ENCODE data around the gene SLC29A2.

The SLC29A2 gene, protein sequence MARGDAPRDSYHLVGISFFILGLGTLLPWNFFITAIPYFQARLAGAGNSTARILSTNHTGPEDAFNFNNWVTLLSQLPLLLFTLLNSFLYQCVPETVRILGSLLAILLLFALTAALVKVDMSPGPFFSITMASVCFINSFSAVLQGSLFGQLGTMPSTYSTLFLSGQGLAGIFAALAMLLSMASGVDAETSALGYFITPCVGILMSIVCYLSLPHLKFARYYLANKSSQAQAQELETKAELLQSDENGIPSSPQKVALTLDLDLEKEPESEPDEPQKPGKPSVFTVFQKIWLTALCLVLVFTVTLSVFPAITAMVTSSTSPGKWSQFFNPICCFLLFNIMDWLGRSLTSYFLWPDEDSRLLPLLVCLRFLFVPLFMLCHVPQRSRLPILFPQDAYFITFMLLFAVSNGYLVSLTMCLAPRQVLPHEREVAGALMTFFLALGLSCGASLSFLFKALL

DNA sequence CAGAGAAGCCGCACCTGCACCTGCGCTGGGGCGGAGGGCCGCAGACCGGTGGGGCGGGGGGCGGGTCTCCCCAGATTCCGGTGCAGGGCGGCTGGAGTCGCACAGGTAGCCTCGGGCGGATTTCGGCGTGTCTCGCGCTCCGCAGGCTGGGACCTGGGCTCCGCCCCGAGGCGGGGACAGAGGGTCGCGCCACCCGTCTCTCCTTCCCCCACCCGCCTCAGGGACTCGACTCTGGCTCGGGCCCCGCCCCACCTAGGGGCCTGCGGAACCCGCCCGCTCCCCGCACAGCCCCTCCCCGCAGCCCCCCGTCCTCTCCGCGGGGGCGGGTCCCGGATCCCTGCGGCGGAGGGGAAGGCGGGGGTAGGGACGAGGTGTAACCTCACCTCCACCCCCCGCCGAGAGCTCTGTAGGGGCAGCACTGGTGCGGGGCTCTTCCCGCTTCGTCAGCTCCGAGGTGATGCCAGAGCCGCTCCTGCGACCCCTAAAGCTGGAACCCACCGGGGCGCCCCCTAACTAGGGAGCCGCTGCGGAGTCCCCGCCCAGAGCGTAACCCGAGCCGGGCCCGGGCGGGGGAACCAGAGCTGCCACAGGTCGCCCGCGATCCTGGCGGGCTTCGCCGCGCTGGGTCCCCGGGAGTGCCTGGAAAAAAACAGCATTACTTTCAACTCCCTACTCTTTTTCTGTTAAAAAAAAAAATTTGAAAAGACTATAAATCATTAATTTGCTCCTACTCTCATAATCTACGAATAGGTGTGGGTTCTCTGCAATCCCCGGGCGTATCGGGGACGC is at the start of gene SLC29A2:
SLC29A2 (minus strand) TSS at position 134 of the 789 bp plus-strand sequence. CDS start 169 bp downstream, outside the sequence.
- peaks cover 37% of the 10 kb centered on the region for H3K4me1 ChIP-seq (ENCODE audit: control insufficient read depth, insufficient read depth, low read length)
- peak; percentile 65 for DNase-seq (ENCODE audit: low read depth)
- H3K9me3 ChIP-seq (ENCODE audit: control insufficient read depth, low read length) = no peaks in the 10 kb centered on the region
- H3K4me3 ChIP-seq (ENCODE audit: low read length) = peak within 1 kb of the TSS; percentile 82
- peak within 1 kb of the TSS; percentile 78 for H3K9ac ChIP-seq (ENCODE audit: low read length)
- peaks cover 1% of the 10 kb centered on the region for H3K27me3 ChIP-seq (replicated peaks; ENCODE audit: control insufficient read depth, insufficient read depth, low read length)
- no peaks in the 10 kb centered on the region for H3K36me3 ChIP-seq (ENCODE audit: control insufficient read depth, insufficient read depth, low read length, severe bottlenecking)

GRCh38 chr11:66420671-66421476 is 49.3 kb upstream of the SLC29A2 start, which contains the start of gene NPAS4:
Gene NPAS4, plus strand, starts transcription at chr11:66421035. Its CDS starts 145 bp downstream, at chr11:66421180.
- Histone ChIP-seq H3K36me3 (ENCODE audit: control insufficient read depth, insufficient read depth, low read length, severe bottlenecking) (no peaks in the 10 kb centered on the region), H3K9ac (ENCODE audit: low read length) (no peak within 1 kb of the TSS), H3K9me3 (ENCODE audit: control insufficient read depth, low read length) (no peaks in the 10 kb centered on the region), H3K4me1 (ENCODE audit: control insufficient read depth, insufficient read depth, low read length) (peaks cover 32% of the 10 kb centered on the region), H3K4me3 (ENCODE audit: low read length) (no peak within 1 kb of the TSS), H3K27me3 (replicated peaks; ENCODE audit: control insufficient read depth, insufficient read depth, low read length) (peaks cover 10% of the 10 kb centered on the region)
- no peak for DNase-seq (ENCODE audit: low read depth)

GRCh38 chr11:66419825-66420224 is 48.3 kb upstream of the SLC29A2 start:
- H3K36me3 ChIP-seq (ENCODE audit: control insufficient read depth, insufficient read depth, low read length, severe bottlenecking) = no peaks in the 10 kb centered on the region
- no peak overlapping the region for H3K9ac ChIP-seq (ENCODE audit: low read length)
- H3K4me1 ChIP-seq (ENCODE audit: control insufficient read depth, insufficient read depth, low read length) = peaks cover 32% of the 10 kb centered on the region
- no peak for DNase-seq (ENCODE audit: low read depth)
- no peak overlapping the region for H3K4me3 ChIP-seq (ENCODE audit: low read length)
- H3K9me3 ChIP-seq (ENCODE audit: control insufficient read depth, low read length) = no peaks in the 10 kb centered on the region
- peaks cover 10% of the 10 kb centered on the region for H3K27me3 ChIP-seq (replicated peaks; ENCODE audit: control insufficient read depth, insufficient read depth, low read length)

GRCh38 chr11:66418986-66419308 is 47.4 kb upstream of the SLC29A2 start:
- Histone ChIP-seq H3K4me3 (ENCODE audit: low read length) (no peak overlapping the region), H3K4me1 (ENCODE audit: control insufficient read depth, insufficient read depth, low read length) (peaks cover 39% of the 10 kb centered on the region), H3K36me3 (ENCODE audit: control insufficient read depth, insufficient read depth, low read length, severe bottlenecking) (no peaks in the 10 kb centered on the region), H3K9ac (ENCODE audit: low read length) (no peak overlapping the region), H3K27me3 (replicated peaks; ENCODE audit: control insufficient read depth, insufficient read depth, low read length) (peaks cover 10% of the 10 kb centered on the region), H3K9me3 (ENCODE audit: control insufficient read depth, low read length) (no peaks in the 10 kb centered on the region)
- no peak for DNase-seq (ENCODE audit: low read depth)

DNA sequence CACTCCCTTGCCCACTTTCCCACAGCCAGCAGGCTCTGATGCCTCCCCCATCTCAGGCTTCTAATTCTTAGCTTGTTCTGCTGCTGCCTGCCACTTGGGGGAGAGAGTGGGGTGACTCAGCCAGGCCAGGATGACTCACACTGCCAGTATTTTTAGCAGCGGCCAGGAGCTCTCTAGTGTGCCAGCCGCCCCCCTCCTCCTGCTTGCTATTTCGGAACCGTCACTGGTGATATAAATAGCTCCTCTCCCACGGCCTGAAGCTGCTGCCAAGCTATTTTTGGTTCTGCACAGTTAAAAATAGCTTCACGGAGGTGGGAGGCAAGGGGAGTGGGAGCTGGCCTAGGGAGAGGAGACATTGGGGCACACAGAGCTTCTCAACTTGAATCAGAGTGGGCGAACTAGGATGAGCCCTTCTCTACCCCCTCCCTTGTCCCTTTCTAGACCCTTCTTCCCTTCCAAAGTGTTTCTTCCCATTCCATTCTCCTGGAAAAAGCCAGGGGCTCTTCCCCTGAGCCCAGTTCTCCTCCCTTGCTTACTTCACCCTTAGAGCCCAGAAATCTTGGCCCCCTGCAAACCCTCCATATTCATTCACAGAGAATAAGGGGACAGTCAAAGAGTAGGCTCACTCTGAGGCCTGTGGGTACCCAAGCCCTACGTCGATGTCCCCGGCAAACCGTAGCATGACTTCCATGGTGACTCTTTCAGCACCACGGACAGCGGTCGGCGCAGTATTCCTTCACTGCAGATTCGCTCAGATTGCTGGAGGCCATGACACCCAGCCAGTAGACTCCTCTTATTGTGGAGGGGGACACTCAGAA is 46.8 kb upstream of the SLC29A2 start:
- H3K36me3 ChIP-seq (ENCODE audit: control insufficient read depth, insufficient read depth, low read length, severe bottlenecking) = no peaks in the 10 kb centered on the region
- H3K4me3 ChIP-seq (ENCODE audit: low read length) = peak overlapping the region; percentile 55
- no peak overlapping the region for H3K9ac ChIP-seq (ENCODE audit: low read length)
- peak; percentile 96 for DNase-seq (ENCODE audit: low read depth)
- H3K27me3 ChIP-seq (replicated peaks; ENCODE audit: control insufficient read depth, insufficient read depth, low read length) = peaks cover 10% of the 10 kb centered on the region
- H3K4me1 ChIP-seq (ENCODE audit: control insufficient read depth, insufficient read depth, low read length) = peaks cover 40% of the 10 kb centered on the region
- H3K9me3 ChIP-seq (ENCODE audit: control insufficient read depth, low read length) = no peaks in the 10 kb centered on the region

- DNase-seq (ENCODE audit: low read depth) = no peak
- no peaks in the 10 kb centered on the region for H3K9me3 ChIP-seq (ENCODE audit: control insufficient read depth, low read length)
- H3K27me3 ChIP-seq (replicated peaks; ENCODE audit: control insufficient read depth, insufficient read depth, low read length) = peaks cover 10% of the 10 kb centered on the region
- H3K4me1 ChIP-seq (ENCODE audit: control insufficient read depth, insufficient read depth, low read length) = peaks cover 40% of the 10 kb centered on the region
- no peaks in the 10 kb centered on the region for H3K36me3 ChIP-seq (ENCODE audit: control insufficient read depth, insufficient read depth, low read length, severe bottlenecking)
- no peak overlapping the region for H3K4me3 ChIP-seq (ENCODE audit: low read length)
- no peak overlapping the region for H3K9ac ChIP-seq (ENCODE audit: low read length)
Observed at GRCh38 chr11:66417000-66417399, 45.4 kb upstream of the SLC29A2 start.

DNA sequence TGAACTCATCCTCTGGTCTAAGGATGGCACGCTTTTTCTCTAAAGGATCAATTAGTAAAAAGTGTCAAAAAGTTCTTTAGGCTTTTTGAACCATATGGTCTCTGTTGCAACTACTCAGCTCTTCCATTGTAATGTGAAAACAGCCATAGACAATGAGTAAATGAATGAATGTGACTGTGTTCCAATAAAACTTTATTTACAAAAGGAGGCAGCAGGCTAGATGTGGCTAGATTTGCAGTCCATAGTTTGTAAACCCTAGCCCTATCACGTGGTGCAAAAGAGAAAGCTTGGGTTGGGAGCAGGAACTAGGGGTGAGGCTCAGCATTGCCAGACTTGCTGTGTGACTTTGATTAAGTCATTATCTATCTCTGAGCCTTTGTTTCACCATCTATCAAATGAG is 43.9 kb upstream of the SLC29A2 start:
- DNase-seq (ENCODE audit: low read depth) = no peak

DNA sequence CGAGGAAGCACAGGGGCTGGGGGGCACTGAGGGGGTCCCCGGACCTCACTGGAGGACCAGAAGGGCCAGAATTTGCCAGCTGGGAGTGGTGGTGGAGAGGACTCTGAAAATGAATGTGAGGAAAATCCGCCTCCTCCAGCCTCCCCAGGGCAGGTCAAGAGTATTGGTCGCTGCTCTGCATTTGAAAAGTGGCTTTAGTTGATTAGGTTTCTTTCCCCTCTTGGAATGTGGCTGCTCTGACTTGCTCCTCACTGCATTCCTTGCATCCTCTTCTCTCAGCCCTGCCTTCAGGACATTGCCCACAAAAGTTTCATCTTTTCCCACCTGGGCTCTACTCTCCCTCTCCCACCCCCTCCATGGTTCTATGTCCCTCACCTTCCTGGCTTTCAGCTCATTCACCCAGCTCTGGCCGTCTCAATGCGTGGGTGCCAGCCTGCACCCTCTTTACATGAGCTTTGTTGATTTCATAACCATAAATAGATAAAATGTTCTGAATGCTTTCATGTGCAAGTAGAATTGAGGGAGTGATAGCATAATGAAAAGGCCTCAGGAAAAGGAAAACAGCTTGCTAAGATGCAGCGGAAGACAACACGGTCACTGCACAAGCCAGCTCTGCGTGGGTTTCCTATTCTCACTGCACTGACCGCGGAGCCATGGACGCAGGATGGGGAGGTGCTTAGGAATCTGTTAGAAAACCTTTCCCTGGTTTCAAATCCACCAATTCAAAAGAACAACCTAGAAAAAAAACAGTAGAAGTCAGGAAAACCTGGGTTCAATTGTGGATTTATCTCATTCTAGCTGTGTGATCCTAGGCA is 42.8 kb upstream of the SLC29A2 start:
- Histone ChIP-seq H3K36me3 (ENCODE audit: control insufficient read depth, insufficient read depth, low read length, severe bottlenecking) (no peaks in the 10 kb centered on the region), H3K4me1 (ENCODE audit: control insufficient read depth, insufficient read depth, low read length) (peaks cover 33% of the 10 kb centered on the region), H3K4me3 (ENCODE audit: low read length) (no peak overlapping the region), H3K27me3 (replicated peaks; ENCODE audit: control insufficient read depth, insufficient read depth, low read length) (peaks cover 4% of the 10 kb centered on the region), H3K9ac (ENCODE audit: low read length) (no peak overlapping the region), H3K9me3 (ENCODE audit: control insufficient read depth, low read length) (no peaks in the 10 kb centered on the region)
- no peak for DNase-seq (ENCODE audit: low read depth)

More for the DNA sequence above, 43.9 kb upstream of the SLC29A2 start:
- Histone ChIP-seq H3K4me1 (ENCODE audit: control insufficient read depth, insufficient read depth, low read length) (peaks cover 36% of the 10 kb centered on the region), H3K9ac (ENCODE audit: low read length) (no peak overlapping the region), H3K27me3 (replicated peaks; ENCODE audit: control insufficient read depth, insufficient read depth, low read length) (peaks cover 9% of the 10 kb centered on the region), H3K9me3 (ENCODE audit: control insufficient read depth, low read length) (no peaks in the 10 kb centered on the region), H3K4me3 (ENCODE audit: low read length) (no peak overlapping the region), H3K36me3 (ENCODE audit: control insufficient read depth, insufficient read depth, low read length, severe bottlenecking) (no peaks in the 10 kb centered on the region)

- DNase-seq (ENCODE audit: low read depth) = no peak
- H3K36me3 ChIP-seq (ENCODE audit: control insufficient read depth, insufficient read depth, low read length, severe bottlenecking) = no peaks in the 10 kb centered on the region
- H3K4me1 ChIP-seq (ENCODE audit: control insufficient read depth, insufficient read depth, low read length) = peaks cover 23% of the 10 kb centered on the region
- H3K27me3 ChIP-seq (replicated peaks; ENCODE audit: control insufficient read depth, insufficient read depth, low read length) = no peaks in the 10 kb centered on the region
- no peak overlapping the region for H3K4me3 ChIP-seq (ENCODE audit: low read length)
- H3K9me3 ChIP-seq (ENCODE audit: control insufficient read depth, low read length) = no peaks in the 10 kb centered on the region
- no peak overlapping the region for H3K9ac ChIP-seq (ENCODE audit: low read length)
Observed at GRCh38 chr11:66413167-66413566, 41.6 kb upstream of the SLC29A2 start.

DNA sequence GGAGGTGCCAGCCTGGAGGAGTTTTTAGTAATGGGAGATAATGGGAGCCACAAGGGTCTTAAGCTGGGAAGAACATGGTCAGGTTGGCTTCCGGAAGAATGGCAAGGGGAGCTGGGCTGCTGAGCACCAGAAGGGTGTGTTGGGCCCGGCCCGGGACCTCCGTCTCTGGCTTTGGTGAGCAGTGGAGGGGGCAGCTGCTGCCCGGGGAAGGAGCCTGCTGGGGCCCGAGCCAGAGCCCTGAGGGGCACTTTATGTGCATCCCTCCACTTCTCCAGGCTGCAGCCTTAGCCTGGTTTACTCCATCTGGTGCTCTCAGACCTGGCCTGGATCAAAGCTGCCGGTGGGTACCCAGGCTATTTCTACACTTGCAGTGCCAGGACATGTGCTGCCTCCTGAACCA is 40.5 kb upstream of the SLC29A2 start:
- H3K36me3 ChIP-seq (ENCODE audit: control insufficient read depth, insufficient read depth, low read length, severe bottlenecking) = no peaks in the 10 kb centered on the region
- peaks cover 13% of the 10 kb centered on the region for H3K4me1 ChIP-seq (ENCODE audit: control insufficient read depth, insufficient read depth, low read length)
- no peak overlapping the region for H3K4me3 ChIP-seq (ENCODE audit: low read length)
- H3K9ac ChIP-seq (ENCODE audit: low read length) = no peak overlapping the region
- H3K9me3 ChIP-seq (ENCODE audit: control insufficient read depth, low read length) = no peaks in the 10 kb centered on the region
- H3K27me3 ChIP-seq (replicated peaks; ENCODE audit: control insufficient read depth, insufficient read depth, low read length) = peaks cover 5% of the 10 kb centered on the region
- no peak for DNase-seq (ENCODE audit: low read depth)

All from adipocyte (in vitro differentiated cells).